HG02884 (cell line): ENCODE results near the gene YJEFN3.

Source experiments
- ATAC-seq: cut with Tn5 transposase; IDR thresholded peaks from one replicate; pipeline ENCODE4 v1.9.1; 2021; ENCODE audit warnings: mild to moderate bottlenecking, moderate library complexity; ENCODE audit not compliant: unreplicated experiment

The YJEFN3 gene

GRCh38 chr19:19535311-19536191 is 6.8 kb downstream of the YJEFN3 start:
- ATAC-seq = no peak

GRCh38 chr19:19537075-19538048 is 8.7 kb downstream of the YJEFN3 start:
- ATAC-seq = no peak

- no peak for ATAC-seq
Measured at GRCh38 chr19:19538061-19538784, 9.5 kb downstream of the YJEFN3 start, which contains the start of gene CILP2. TSS of gene CILP2 (plus strand) at chr19:19538265. CDS start at chr19:19538350, 85 bp downstream.

GRCh38 chr19:19538785-19539166 is 10.1 kb downstream of the YJEFN3 start:
- ATAC-seq = no peak

- no peak for ATAC-seq
Measured at GRCh38 chr19:19539698-19540063, 11.0 kb downstream of the YJEFN3 start.

- ATAC-seq = no peak
Measured at GRCh38 chr19:19540064-19540714, 11.5 kb downstream of the YJEFN3 start.

GRCh38 chr19:19540715-19541515 is 12.2 kb downstream of the YJEFN3 start:
- no peak for ATAC-seq

GRCh38 chr19:19541616-19542015 is 12.9 kb downstream of the YJEFN3 start:
- no peak for ATAC-seq

- no peak for ATAC-seq
Measured at GRCh38 chr19:19542507-19542906, 13.8 kb downstream of the YJEFN3 start.

- no peak for ATAC-seq
Measured at GRCh38 chr19:19543101-19543500, 14.4 kb downstream of the YJEFN3 start.

- ATAC-seq = no peak
Measured at GRCh38 chr19:19543640-19544039, 14.9 kb downstream of the YJEFN3 start.

- no peak for ATAC-seq
Measured at GRCh38 chr19:19544257-19544953, 15.7 kb downstream of the YJEFN3 start.

GRCh38 chr19:19544954-19545591 is 16.4 kb downstream of the YJEFN3 start:
- ATAC-seq = no peak

- no peak for ATAC-seq
Measured at GRCh38 chr19:19545707-19546106, 17.0 kb downstream of the YJEFN3 start.

GRCh38 chr19:19546751-19547162 is 18.0 kb downstream of the YJEFN3 start:
- no peak for ATAC-seq

- no peak for ATAC-seq
Measured at GRCh38 chr19:19547674-19548336, 19.1 kb downstream of the YJEFN3 start.

GRCh38 chr19:19548915-19549759 is 20.4 kb downstream of the YJEFN3 start:
- ATAC-seq = no peak
